ENCODE results near the gene PEMT.

- no peak for TF ChIP-seq EZH2 (IDR thresholded peaks at IDR 0.05; ENCODE audit: low read length, unreplicated experiment)
- TF ChIP-seq, protein P1, sequence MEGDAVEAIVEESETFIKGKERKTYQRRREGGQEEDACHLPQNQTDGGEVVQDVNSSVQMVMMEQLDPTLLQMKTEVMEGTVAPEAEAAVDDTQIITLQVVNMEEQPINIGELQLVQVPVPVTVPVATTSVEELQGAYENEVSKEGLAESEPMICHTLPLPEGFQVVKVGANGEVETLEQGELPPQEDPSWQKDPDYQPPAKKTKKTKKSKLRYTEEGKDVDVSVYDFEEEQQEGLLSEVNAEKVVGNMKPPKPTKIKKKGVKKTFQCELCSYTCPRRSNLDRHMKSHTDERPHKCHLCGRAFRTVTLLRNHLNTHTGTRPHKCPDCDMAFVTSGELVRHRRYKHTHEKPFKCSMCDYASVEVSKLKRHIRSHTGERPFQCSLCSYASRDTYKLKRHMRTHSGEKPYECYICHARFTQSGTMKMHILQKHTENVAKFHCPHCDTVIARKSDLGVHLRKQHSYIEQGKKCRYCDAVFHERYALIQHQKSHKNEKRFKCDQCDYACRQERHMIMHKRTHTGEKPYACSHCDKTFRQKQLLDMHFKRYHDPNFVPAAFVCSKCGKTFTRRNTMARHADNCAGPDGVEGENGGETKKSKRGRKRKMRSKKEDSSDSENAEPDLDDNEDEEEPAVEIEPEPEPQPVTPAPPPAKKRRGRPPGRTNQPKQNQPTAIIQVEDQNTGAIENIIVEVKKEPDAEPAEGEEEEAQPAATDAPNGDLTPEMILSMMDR (conservative IDR thresholded peaks at IDR 0.05; ENCODE audit: low read depth, low read length): no peak
- TF ChIP-seq EZH2phosphoT487 (IDR thresholded peaks at IDR 0.05; ENCODE audit: borderline replicate concordance, low read length): no peak
These were observed 131.5 kb downstream of the PEMT start for GRCh38 chr17:17460038-17460437.

Data from PC-3 (cell line).